ENCODE data around the gene KSR2.

- TF ChIP-seq, protein P1, sequence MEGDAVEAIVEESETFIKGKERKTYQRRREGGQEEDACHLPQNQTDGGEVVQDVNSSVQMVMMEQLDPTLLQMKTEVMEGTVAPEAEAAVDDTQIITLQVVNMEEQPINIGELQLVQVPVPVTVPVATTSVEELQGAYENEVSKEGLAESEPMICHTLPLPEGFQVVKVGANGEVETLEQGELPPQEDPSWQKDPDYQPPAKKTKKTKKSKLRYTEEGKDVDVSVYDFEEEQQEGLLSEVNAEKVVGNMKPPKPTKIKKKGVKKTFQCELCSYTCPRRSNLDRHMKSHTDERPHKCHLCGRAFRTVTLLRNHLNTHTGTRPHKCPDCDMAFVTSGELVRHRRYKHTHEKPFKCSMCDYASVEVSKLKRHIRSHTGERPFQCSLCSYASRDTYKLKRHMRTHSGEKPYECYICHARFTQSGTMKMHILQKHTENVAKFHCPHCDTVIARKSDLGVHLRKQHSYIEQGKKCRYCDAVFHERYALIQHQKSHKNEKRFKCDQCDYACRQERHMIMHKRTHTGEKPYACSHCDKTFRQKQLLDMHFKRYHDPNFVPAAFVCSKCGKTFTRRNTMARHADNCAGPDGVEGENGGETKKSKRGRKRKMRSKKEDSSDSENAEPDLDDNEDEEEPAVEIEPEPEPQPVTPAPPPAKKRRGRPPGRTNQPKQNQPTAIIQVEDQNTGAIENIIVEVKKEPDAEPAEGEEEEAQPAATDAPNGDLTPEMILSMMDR (IDR thresholded peaks at IDR 0.05) = no peak
- no peak for TF ChIP-seq EP300 (IDR thresholded peaks at IDR 0.05)
These were observed 374.9 kb downstream of the KSR2 start for GRCh38 chr12:117593815-117594400.

Measured in ovary (tissue), 3 donors.